Natural killer cell (primary cell): Measurements from ENCODE around the gene HES2. TPM values are rescaled to one million over a fixed set of nuclear protein-coding genes. Genes with fewer than 3 reads are reported as not detected.

ENCODE experiments used
- ATAC-seq, 3 donors: fragments of 150-1000 bp in 2 of 3; fragments of 200-7000 bp in 1 of 3; cut with Tn5 transposase; 1 replicate in 1 of 3; 2 replicates in 2 of 3; pipeline ENCODE4 v1.10.0; 2021; ENCODE audit warnings: mild to moderate bottlenecking in 2 of 3, moderate library complexity in 2 of 3
- DNase-seq, 2 donors: peaks; one replicate each; pipeline versions ENCODE4 v3.0.0 to v3.0.0-alpha.2; 2013 to 2021; ENCODE audit warnings: mixed read lengths in 1 of 2
- H3K27ac ChIP-seq: one replicate; pipeline ENCODE4 v1.5.1; 2013; ENCODE audit warnings: mild to moderate bottlenecking, low read length
- H3K27me3 ChIP-seq: one replicate; pipeline ENCODE4 v1.6.1; 2013; ENCODE audit warnings: low read length; ENCODE audit not compliant: control insufficient read depth, insufficient read depth
- H3K36me3 ChIP-seq: one replicate; pipeline ENCODE4 v1.6.1; 2013; ENCODE audit warnings: low read length; ENCODE audit not compliant: control insufficient read depth, insufficient read depth
- H3K4me1 ChIP-seq: one replicate; pipeline ENCODE4 v1.6.1; 2013; ENCODE audit warnings: low read length; ENCODE audit not compliant: control insufficient read depth, insufficient read depth
- H3K4me3 ChIP-seq: one replicate; pipeline ENCODE4 v1.5.1; 2013; ENCODE audit warnings: low read length
- H3K9me3 ChIP-seq: one replicate; pipeline ENCODE4 v1.6.1; 2013; ENCODE audit warnings: low read length; ENCODE audit not compliant: control insufficient read depth, insufficient read depth
- H3K27ac Mint-ChIP-seq, 2 donors: one replicate each; pipeline ENCODE4 v1.8.0; 2022; ENCODE audit warnings: mild to moderate bottlenecking in 2 of 2, mixed read lengths in 2 of 2, moderate library complexity in 1 of 2
- H3K27me3 Mint-ChIP-seq, 2 donors: one replicate each; pipeline ENCODE4 v1.8.0; 2022; ENCODE audit warnings: low read depth in 2 of 2, mixed read lengths in 2 of 2
- H3K36me3 Mint-ChIP-seq: one replicate; pipeline ENCODE4 v1.8.0; 2022; ENCODE audit warnings: mixed read lengths
- H3K4me1 Mint-ChIP-seq, 2 donors: one replicate each; pipeline ENCODE4 v1.8.0; 2022; ENCODE audit warnings: mixed read lengths in 2 of 2
- H3K4me3 Mint-ChIP-seq: one replicate; pipeline ENCODE4 v1.8.0; 2022; ENCODE audit warnings: mild to moderate bottlenecking, moderate library complexity, mixed read lengths
- H3K9me3 Mint-ChIP-seq, 2 donors: one replicate each; pipeline ENCODE4 v1.8.0; 2022; ENCODE audit warnings: mixed read lengths in 2 of 2
- WGBS: methylation state at CpG from one replicate; pipeline ENCODE4 v1.1.7; 2013; ENCODE audit warnings: missing lambda C conversion rate; ENCODE audit not compliant: insufficient coverage; 5-methylcytosine and 5-hydroxymethylcytosine counted together
- intact Hi-C: fragments of 100-400 bp; cut with micrococcal nuclease; formaldehyde crosslinking; loops from one replicate; pipeline ENCODE4 v1.14.2; 2022
- total RNA-seq, 4 donors: library from RNA; stranded (reverse); fragments of 120-200 nt in 1 of 4; gene quantifications; one replicate each; pipeline versions ENCODE4 v1.2.3 to v1.2.4, GENCODE V29; 2013 to 2022
- TF ChIP-seq, protein P1 (sequence below): fragments of 200-600 bp; IDR thresholded peaks from one replicate; pipeline ENCODE4 v1.8.0; 2022; ENCODE audit warnings: antibody characterized with exemption

Gene HES2
- total RNA-seq, 3 donors from 2014 or later (not counting 1 experiment from before 2014, with no cell fraction given): not detected

DNA sequence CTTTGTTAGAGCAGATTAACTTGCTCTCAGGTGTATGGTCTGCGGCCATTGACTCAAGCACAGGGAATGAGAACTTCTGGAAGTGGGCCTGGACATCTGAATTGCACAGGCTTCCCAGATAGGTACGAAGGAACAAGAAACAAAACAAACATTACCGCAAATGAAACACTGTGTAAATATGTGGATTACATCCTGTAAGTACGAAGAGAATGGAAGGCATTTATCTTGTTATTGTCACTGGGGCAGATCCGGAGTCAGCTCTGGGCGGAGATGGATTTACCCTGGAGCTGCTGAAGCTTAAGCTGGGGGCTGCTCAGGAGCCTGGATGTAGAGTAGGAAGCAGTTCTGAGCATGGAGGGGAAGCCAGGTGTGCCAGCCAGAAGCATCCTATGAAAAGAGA is 6.8 kb downstream of the HES2 start:
- Mint-ChIP-seq H3K9me3 (no peaks in the 10 kb centered on the region), H3K4me1 (peaks cover 0 to 5% of the 10 kb centered on the region in 2 donors), H3K4me3 (no peak overlapping the region), H3K27ac (no peak overlapping the region), H3K36me3 (no peaks in the 10 kb centered on the region), H3K27me3 (peaks cover 28 to 35% of the 10 kb centered on the region in 2 donors)
- Histone ChIP-seq H3K4me3 (no peak overlapping the region), H3K36me3 (no peaks in the 10 kb centered on the region), H3K27me3 (peaks cover 18% of the 10 kb centered on the region), H3K9me3 (no peaks in the 10 kb centered on the region), H3K4me1 (peaks cover 5% of the 10 kb centered on the region), H3K27ac (no peak overlapping the region)
- TF ChIP-seq, protein P1, sequence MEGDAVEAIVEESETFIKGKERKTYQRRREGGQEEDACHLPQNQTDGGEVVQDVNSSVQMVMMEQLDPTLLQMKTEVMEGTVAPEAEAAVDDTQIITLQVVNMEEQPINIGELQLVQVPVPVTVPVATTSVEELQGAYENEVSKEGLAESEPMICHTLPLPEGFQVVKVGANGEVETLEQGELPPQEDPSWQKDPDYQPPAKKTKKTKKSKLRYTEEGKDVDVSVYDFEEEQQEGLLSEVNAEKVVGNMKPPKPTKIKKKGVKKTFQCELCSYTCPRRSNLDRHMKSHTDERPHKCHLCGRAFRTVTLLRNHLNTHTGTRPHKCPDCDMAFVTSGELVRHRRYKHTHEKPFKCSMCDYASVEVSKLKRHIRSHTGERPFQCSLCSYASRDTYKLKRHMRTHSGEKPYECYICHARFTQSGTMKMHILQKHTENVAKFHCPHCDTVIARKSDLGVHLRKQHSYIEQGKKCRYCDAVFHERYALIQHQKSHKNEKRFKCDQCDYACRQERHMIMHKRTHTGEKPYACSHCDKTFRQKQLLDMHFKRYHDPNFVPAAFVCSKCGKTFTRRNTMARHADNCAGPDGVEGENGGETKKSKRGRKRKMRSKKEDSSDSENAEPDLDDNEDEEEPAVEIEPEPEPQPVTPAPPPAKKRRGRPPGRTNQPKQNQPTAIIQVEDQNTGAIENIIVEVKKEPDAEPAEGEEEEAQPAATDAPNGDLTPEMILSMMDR: no peak
- WGBS: 74% methylated on average over 6 of the region's 6 CpGs
- no peak for DNase-seq
- intact Hi-C loops: no loop called here
- ATAC-seq: no peak

DNA sequence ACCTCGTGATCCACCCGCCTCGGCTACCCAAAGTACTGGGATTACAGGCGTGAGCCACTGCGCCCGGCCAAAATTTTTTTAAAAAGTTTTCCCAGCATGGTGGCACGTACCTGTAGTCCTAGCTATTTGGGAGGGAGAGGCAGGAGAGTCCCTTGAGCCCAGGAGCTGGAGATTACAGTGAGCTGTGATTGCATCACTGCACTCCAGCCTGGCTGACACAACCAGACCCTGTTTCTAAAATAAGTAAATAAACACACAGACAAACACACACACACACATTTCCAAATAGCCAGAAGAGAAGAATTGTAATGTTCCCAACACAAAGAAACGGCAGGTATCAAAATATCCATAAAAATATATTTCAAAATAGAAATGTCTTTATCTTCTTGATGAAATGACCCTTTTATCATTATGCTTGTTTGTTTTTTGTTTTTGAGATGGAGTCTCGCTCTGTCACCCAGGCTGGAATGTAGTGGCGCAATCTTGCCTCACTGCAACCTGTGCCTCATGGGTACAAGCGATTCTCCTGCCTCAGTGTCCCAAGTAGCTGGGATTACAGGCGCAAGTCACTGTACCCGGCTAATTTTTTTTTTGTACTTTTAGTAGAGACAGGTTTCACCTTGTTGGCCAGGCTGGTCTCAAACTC is 9.3 kb downstream of the HES2 start:
- DNase-seq (no peak), ATAC-seq (no peak)
- Histone ChIP-seq H3K36me3 (no peaks in the 10 kb centered on the region), H3K4me1 (peaks cover 5% of the 10 kb centered on the region), H3K27me3 (peaks cover 7% of the 10 kb centered on the region), H3K4me3 (no peak overlapping the region), H3K9me3 (no peaks in the 10 kb centered on the region), H3K27ac (no peak overlapping the region)
- WGBS: 91% methylated on average over 12 of the region's 13 CpGs
- H3K36me3 Mint-ChIP-seq: no peaks in the 10 kb centered on the region
- no peak overlapping the region for H3K4me3 Mint-ChIP-seq
- TF ChIP-seq, protein P1: no peak
- intact Hi-C loops: no loop called here
- H3K9me3 Mint-ChIP-seq: no peaks in the 10 kb centered on the region
- H3K27me3 Mint-ChIP-seq: peaks cover 18 to 31% of the 10 kb centered on the region in 2 donors
- H3K4me1 Mint-ChIP-seq: peaks cover 0 to 5% of the 10 kb centered on the region in 2 donors
- no peak overlapping the region for H3K27ac Mint-ChIP-seq

DNA sequence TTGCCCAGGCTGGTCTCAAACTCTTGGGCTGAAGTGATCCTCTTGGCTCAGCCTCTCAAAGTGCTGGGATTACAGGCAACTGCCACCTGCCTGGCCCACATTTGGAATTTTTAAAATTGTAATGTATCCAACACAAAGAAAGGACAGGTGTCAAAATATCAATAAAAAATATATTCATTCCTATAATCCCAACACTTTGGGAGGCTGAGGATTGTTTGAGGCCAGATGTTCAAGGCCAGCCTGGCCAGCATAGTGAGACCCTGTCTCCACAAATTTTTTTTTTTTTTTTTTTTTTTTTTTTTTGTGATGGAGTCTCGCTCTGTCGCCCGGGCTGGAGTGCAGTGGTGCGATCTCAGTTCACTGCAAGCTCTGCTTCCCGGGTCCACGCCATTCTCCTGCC is 10.0 kb downstream of the HES2 start:
- Mint-ChIP-seq H3K9me3 (no peaks in the 10 kb centered on the region), H3K36me3 (no peaks in the 10 kb centered on the region), H3K27me3 (peaks cover 16 to 33% of the 10 kb centered on the region in 2 donors), H3K27ac (no peak overlapping the region), H3K4me3 (no peak overlapping the region), H3K4me1 (peaks cover 0 to 11% of the 10 kb centered on the region in 2 donors)
- TF ChIP-seq, protein P1: no peak
- Histone ChIP-seq H3K36me3 (no peaks in the 10 kb centered on the region), H3K4me1 (peaks cover 5% of the 10 kb centered on the region), H3K27ac (no peak overlapping the region), H3K4me3 (no peak overlapping the region), H3K27me3 (peaks cover 11% of the 10 kb centered on the region), H3K9me3 (no peaks in the 10 kb centered on the region)
- ATAC-seq (no peak), DNase-seq (no peak)
- intact Hi-C loops: no loop called here
- WGBS: no CpG with 5 or more reads among the region's 6 CpGs

DNA sequence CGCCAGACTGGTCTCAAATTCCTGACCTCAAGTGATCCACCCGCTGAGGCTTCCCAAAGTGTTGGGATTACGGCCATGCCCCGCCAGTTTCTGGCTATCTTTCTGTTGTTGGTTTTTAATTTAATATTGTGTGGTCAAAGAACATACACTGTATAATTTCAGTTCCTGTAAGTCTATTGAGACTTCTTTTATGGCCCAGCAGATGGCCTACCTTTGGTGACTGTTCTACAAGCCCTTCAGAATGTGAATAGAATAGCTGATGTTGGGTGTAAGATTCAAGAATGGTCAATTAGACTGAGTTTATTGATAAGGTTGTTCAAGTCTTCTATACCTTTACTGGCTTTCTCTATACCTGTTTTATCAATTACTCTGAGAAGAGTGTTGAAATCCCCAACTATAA is 10.7 kb downstream of the HES2 start:
- 89% methylated on average over 4 of the region's 4 CpGs for WGBS
- Mint-ChIP-seq H3K4me1 (peaks cover 0 to 8% of the 10 kb centered on the region in 2 donors), H3K27me3 (peaks cover 9 to 27% of the 10 kb centered on the region in 2 donors), H3K36me3 (no peaks in the 10 kb centered on the region), H3K27ac (no peak overlapping the region), H3K9me3 (no peaks in the 10 kb centered on the region), H3K4me3 (no peak overlapping the region)
- Histone ChIP-seq H3K27me3 (peaks cover 7% of the 10 kb centered on the region), H3K9me3 (no peaks in the 10 kb centered on the region), H3K36me3 (no peaks in the 10 kb centered on the region), H3K27ac (no peak overlapping the region), H3K4me3 (no peak overlapping the region), H3K4me1 (no peaks in the 10 kb centered on the region)
- TF ChIP-seq, protein P1: no peak
- DNase-seq (no peak), ATAC-seq (no peak)
- intact Hi-C loops: no loop called here
